Sigmoid colon (tissue), 7 donors: ENCODE results near the gene LRRC2. TPM values are rescaled to one million over a fixed set of nuclear protein-coding genes. Genes with fewer than 3 reads are reported as not detected.
"Not testable (repeated sequence)": the region's sequence is repeated elsewhere in the genome, so short reads cannot be mapped to it uniquely, and the experiment has no call there.

Source experiments
- DNase-seq: peaks from one replicate; pipeline ENCODE4 v3.0.0-alpha.2; 2019
- H3K27ac ChIP-seq, 4 donors: fragments of 200-600 bp; sonication (generic); one replicate each; pipeline ENCODE4 v1.5.1; 2016 to 2019; ENCODE audit warnings: mild to moderate bottlenecking in 1 of 4
- H3K27me3 ChIP-seq, 3 donors: fragments of 200-600 bp; sonication (generic); one replicate each; pipeline ENCODE4 v1.5.1; 2019; ENCODE audit warnings: mild to moderate bottlenecking in 1 of 3
- H3K36me3 ChIP-seq, 4 donors: fragments of 200-600 bp; sonication (generic); one replicate each; pipeline ENCODE4 v1.5.1; 2016 to 2019
- H3K4me1 ChIP-seq, 4 donors: fragments of 200-600 bp; sonication (generic); one replicate each; pipeline ENCODE4 v1.5.1; 2017 to 2019
- H3K4me3 ChIP-seq, 4 donors: fragments of 200-600 bp; sonication (generic); one replicate each; pipeline ENCODE4 v1.5.1; 2017 to 2019; ENCODE audit warnings: mild to moderate bottlenecking in 2 of 4, moderate library complexity in 1 of 4
- H3K9me3 ChIP-seq, 4 donors: fragments of 200-600 bp in 3 of 4; sonication (generic) in 3 of 4; one replicate each; pipeline versions ENCODE4 v1.5.1 to v1.6.1; 2013 to 2019
- EP300 ChIP-seq, 4 donors: sonication (generic); formaldehyde crosslinking; IDR thresholded peaks; one replicate each; pipeline ENCODE4 v1.6.1; 2017; ENCODE audit warnings: antibody characterized with exemption in 4 of 4
- POLR2A ChIP-seq, 2 donors: fragments of 450-650 bp; IDR thresholded peaks; one replicate each; pipeline ENCODE4 v1.6.1; 2016; ENCODE audit warnings: antibody characterized with exemption in 2 of 2, mild to moderate bottlenecking in 2 of 2, moderate library complexity in 2 of 2
- POLR2AphosphoS5 ChIP-seq, 4 donors: sonication (generic); formaldehyde crosslinking; IDR thresholded peaks; one replicate each; pipeline ENCODE4 v1.6.1; 2017; ENCODE audit warnings: antibody characterized with exemption in 4 of 4
- WGBS, 2 donors: extraction: QIAGEN DNeasy Blood & Tissue Kit; methylation state at CpG; one replicate each; pipeline ENCODE4 v1.1.7; 2013; 5-methylcytosine and 5-hydroxymethylcytosine counted together
- intact Hi-C: fragments of 100-400 bp; cut with DNase I; formaldehyde crosslinking; loops from one replicate; pipeline ENCODE4 v1.15.1; 2023
- polyA plus RNA-seq, 3 donors: library from polyadenylated mRNA; stranded (reverse); fragments of 200-250 nt; gene quantifications; one replicate each; pipeline ENCODE4 v1.2.3, GENCODE V29; 2013
- total RNA-seq, 4 donors: library from RNA; depleted of rRNA; stranded (reverse); fragments of >200 nt; gene quantifications; one replicate each; pipeline ENCODE4 v1.1.0, GENCODE V29; 2016
- TF ChIP-seq, protein P1 (sequence below), 4 experiments: fragments of 450-650 bp in 3 of 4; fragments of 200-600 bp in 1 of 4; IDR thresholded peaks; one replicate each; pipeline ENCODE4 v1.5.1; 2016 to 2019; ENCODE audit warnings: antibody characterized with exemption in 4 of 4, mild to moderate bottlenecking in 3 of 4, moderate library complexity in 2 of 4
- donor health status: healthy with polysubstance abuse.
- donor health status: Bipolar disorder and iron deficiency.
- donor health status: healthy.

The LRRC2 gene
- total and polyA plus RNA-seq, 7 donors = 0.46 to 11.1 (median 3.6) TPM

DNA sequence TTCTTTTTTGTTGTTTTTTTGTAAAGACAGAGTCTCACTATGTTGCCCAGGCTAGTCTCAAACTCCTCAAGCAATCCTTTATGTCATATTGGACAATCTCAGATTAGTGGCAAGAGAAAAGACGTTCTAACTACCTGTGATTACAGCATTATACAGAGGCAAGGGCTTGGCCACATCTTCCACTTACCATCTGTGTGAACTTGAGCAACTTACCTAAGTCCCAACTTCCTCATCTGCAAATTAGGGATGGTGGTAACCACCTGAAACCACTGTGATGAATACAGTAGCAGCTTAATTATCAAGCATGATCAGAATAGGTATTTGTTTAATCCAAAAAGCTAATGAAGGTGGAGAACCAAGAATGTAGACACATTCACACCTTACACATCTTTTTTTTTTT, 16.1 kb downstream of the LRRC2 start:
- no peak overlapping the region for H3K4me3 ChIP-seq
- 61 to 80% methylated on average over 1 of the region's 1 CpG for WGBS, 2 donors
- peaks cover 0 to 10% (median 0%) of the 10 kb centered on the region in 4 donors for H3K36me3 ChIP-seq
- no peaks in the 10 kb centered on the region for H3K4me1 ChIP-seq
- H3K27me3 ChIP-seq = no peaks in the 10 kb centered on the region
- intact Hi-C loops = no loop called here
- no peak overlapping the region for H3K27ac ChIP-seq
- TF ChIP-seq POLR2AphosphoS5 (IDR thresholded peaks at IDR 0.05) (no peak), EP300 (IDR thresholded peaks at IDR 0.05) (no peak), POLR2A (IDR thresholded peaks at IDR 0.05) (no peak)
- TF ChIP-seq, protein P1, sequence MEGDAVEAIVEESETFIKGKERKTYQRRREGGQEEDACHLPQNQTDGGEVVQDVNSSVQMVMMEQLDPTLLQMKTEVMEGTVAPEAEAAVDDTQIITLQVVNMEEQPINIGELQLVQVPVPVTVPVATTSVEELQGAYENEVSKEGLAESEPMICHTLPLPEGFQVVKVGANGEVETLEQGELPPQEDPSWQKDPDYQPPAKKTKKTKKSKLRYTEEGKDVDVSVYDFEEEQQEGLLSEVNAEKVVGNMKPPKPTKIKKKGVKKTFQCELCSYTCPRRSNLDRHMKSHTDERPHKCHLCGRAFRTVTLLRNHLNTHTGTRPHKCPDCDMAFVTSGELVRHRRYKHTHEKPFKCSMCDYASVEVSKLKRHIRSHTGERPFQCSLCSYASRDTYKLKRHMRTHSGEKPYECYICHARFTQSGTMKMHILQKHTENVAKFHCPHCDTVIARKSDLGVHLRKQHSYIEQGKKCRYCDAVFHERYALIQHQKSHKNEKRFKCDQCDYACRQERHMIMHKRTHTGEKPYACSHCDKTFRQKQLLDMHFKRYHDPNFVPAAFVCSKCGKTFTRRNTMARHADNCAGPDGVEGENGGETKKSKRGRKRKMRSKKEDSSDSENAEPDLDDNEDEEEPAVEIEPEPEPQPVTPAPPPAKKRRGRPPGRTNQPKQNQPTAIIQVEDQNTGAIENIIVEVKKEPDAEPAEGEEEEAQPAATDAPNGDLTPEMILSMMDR (IDR thresholded peaks at IDR 0.05) = no peak
- no peaks in the 10 kb centered on the region for H3K9me3 ChIP-seq
- DNase-seq = no peak

DNA sequence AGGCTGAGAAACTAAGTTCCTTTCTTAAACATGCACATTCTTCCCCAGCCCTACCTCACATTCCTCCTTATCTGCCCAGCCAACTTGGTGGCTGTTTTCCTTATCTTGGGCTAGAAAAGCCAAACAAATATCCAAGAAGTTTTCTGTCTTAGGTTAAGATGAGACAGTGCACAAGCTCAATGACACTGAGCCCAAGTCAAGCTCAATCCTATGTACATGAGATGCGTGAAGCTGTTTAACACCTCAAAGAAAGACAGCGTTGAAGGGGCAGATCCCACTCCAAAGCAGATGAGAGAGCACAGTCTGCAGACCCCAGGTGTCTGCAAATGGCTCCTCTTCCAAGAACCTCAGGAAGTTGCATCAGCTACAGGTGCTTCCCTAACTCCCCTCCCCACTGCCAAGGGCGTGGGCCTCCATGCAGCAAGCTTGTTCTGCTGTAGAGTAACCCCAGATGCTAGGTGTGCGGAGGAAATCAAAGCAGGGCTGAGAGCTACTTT, 16.6 kb downstream of the LRRC2 start:
- Histone ChIP-seq H3K4me3 (no peak overlapping the region), H3K9me3 (no peaks in the 10 kb centered on the region), H3K4me1 (no peaks in the 10 kb centered on the region), H3K36me3 (peaks cover 0 to 15% (median 0%) of the 10 kb centered on the region in 4 donors), H3K27ac (no peak overlapping the region), H3K27me3 (no peaks in the 10 kb centered on the region)
- WGBS, 2 donors = 57 to 75% methylated on average over 4 of the region's 4 CpGs
- TF ChIP-seq, protein P1 (IDR thresholded peaks at IDR 0.05) = no peak
- no peak for TF ChIP-seq POLR2A (IDR thresholded peaks at IDR 0.05)
- no peak for TF ChIP-seq EP300 (IDR thresholded peaks at IDR 0.05)
- intact Hi-C loops = no loop called here
- DNase-seq = no peak

DNA sequence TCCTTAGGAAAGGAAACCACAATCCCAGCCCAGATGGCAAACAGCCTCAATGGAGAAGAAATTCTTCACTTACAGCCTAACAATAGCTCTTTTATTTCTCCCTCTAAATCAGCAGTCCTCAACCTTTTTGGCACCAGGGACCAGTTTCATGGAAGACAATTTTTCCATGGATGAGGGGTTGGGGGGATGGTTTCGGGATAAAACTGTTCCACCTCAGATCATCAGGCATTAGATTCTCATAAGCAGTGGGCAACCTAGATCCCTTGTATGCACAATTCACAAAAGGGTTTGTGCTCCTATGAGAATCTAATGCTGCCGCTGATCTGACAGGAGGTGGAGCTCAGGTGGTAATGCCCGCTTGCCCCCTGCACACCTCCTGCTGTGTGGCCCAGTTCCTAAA, 17.5 kb downstream of the LRRC2 start:
- H3K4me1 ChIP-seq, DNase-seq, H3K4me3 ChIP-seq, H3K27ac ChIP-seq, H3K27me3 ChIP-seq, H3K9me3 ChIP-seq, intact Hi-C loops: not testable (repeated sequence)
- peaks cover 0 to 16% (median 0%) of the 10 kb centered on the region in 4 donors for H3K36me3 ChIP-seq
- 96 to 97% methylated on average over 3 of the region's 3 CpGs for WGBS, 2 donors

DNA sequence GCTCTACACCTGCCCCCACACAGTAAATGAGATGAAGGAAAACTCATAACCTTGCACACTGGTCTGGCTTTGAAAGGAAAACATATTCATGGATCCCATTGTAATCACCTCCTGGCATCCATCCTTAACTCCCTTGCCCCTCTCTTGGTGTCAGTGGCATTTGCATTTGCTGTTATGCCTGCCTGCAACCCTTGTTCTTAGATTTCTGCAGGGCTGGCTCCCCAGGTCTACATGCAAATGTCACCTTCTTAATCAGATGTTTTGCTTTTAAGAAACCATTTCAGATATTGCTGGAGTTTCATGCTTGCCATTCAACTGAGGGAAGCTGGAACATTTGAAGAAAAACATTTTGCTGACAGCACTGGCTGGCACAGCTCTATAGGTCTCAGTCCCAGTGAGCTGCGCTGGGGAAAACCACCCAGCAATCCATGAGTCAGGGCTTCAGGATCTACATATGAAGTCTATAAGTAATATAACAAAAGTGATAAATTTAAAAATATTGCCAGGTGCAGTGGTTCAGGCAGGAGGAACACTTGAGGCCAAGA, 19.1 kb downstream of the LRRC2 start:
- Histone ChIP-seq H3K27me3 (no peaks in the 10 kb centered on the region), H3K27ac (no peak overlapping the region), H3K9me3 (no peaks in the 10 kb centered on the region), H3K36me3 (peaks cover 0 to 16% (median 0%) of the 10 kb centered on the region in 4 donors), H3K4me3 (no peak overlapping the region), H3K4me1 (no peaks in the 10 kb centered on the region)
- TF ChIP-seq EP300 (IDR thresholded peaks at IDR 0.05) (no peak), POLR2A (IDR thresholded peaks at IDR 0.05) (no peak), POLR2AphosphoS5 (IDR thresholded peaks at IDR 0.05) (no peak)
- TF ChIP-seq, protein P1 (IDR thresholded peaks at IDR 0.05) = no peak
- WGBS, 2 donors = 86 to 96% methylated on average over 1 of the region's 1 CpG
- intact Hi-C loops = no loop called here
- DNase-seq = no peak

DNA sequence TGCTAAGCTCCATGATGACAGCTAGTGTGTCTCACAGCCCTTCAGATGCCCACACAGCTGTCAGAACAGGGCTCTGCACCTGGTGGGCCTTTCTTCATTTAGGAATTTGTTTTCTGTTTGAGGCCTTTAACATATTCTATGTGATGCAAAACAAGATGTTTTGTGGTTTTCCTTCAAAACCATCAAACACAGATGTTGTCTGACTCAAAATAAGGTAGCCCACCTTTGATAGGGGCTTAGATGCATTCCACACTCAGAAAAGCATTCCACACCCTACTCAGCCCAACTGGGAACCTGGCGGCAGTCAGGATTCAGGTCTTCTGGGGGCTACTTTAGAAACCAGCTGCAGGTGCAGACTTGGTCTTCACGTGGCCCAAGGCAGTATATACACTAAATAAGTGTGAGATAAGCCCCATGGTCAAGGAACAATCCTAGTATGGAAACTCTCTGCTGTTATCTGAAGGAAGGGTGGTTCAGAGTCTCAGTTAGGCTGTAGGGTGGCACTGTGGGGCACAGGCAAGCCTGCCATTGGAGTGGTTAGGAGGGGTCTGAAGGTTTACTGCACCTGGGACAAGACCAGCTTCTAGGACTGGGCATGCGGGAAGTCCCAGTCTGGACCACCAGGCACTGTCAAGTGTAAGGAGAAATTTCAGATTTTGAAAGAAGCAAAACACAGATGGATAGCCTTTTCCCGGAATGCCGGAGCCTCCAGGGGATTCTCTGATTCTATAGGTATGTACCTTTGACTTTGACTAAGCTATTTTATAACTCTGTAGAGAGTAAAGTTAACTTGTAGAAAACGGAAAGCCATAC, 20.1 kb downstream of the LRRC2 start:
- intact Hi-C loops = no loop called here
- 77 to 82% methylated on average over 6 of the region's 6 CpGs for WGBS, 2 donors
- no peaks in the 10 kb centered on the region for H3K9me3 ChIP-seq
- H3K4me1 ChIP-seq = no peaks in the 10 kb centered on the region
- H3K27me3 ChIP-seq = no peaks in the 10 kb centered on the region
- H3K36me3 ChIP-seq = peaks cover 0 to 12% (median 0%) of the 10 kb centered on the region in 4 donors
- H3K4me3 ChIP-seq = no peak overlapping the region
- H3K27ac ChIP-seq = no peak overlapping the region
- TF ChIP-seq, protein P1 (IDR thresholded peaks at IDR 0.05) = no peak
- no peak for TF ChIP-seq POLR2A (IDR thresholded peaks at IDR 0.05)
- TF ChIP-seq POLR2AphosphoS5 (IDR thresholded peaks at IDR 0.05) = no peak
- no peak for TF ChIP-seq EP300 (IDR thresholded peaks at IDR 0.05)
- DNase-seq = no peak
